OCI-LY1 (cell line): Measurements from ENCODE around the gene METRN.
"Not testable (repeated sequence)": the region's sequence is repeated elsewhere in the genome, so short reads cannot be mapped to it uniquely, and the experiment has no call there.

Experiments
- H2AFZ ChIP-seq: fragments of 200-600 bp; sonication (generic), shearing (Covaris generic); 2 replicates; pipeline ENCODE4 v1.6.0; 2014; ENCODE audit warnings: antibody characterized with exemption, mild to moderate bottlenecking, low read length
- H3F3A ChIP-seq: fragments of 200-600 bp; sonication (generic), shearing (Covaris generic); 2 replicates; pipeline ENCODE4 v1.6.0; 2014; ENCODE audit warnings: mild to moderate bottlenecking, antibody characterized with exemption, low read length, moderate library complexity; ENCODE audit not compliant: insufficient read depth
- H3K27ac ChIP-seq: fragments of 200-600 bp; sonication (generic); 2 replicates; pipeline ENCODE4 v1.5.1; 2014; ENCODE audit warnings: low read length, mixed run types, mild to moderate bottlenecking, low read depth; ENCODE audit not compliant: poor library complexity, severe bottlenecking
- H3K27me3 ChIP-seq: fragments of 200-600 bp; sonication (generic); 2 replicates; pipeline ENCODE4 v1.6.0; 2014; ENCODE audit warnings: antibody characterized with exemption, mild to moderate bottlenecking, low read length, moderate library complexity; ENCODE audit not compliant: insufficient read depth
- H3K36me3 ChIP-seq: fragments of 200-600 bp; sonication (generic); 2 replicates; pipeline ENCODE4 v1.6.1; 2014; ENCODE audit warnings: mild to moderate bottlenecking, antibody characterized with exemption, low read length, moderate library complexity, mixed read lengths; ENCODE audit not compliant: insufficient read depth
- H3K4me1 ChIP-seq: fragments of 200-600 bp; sonication (generic); 2 replicates; pipeline ENCODE4 v1.5.1; 2014; ENCODE audit warnings: mild to moderate bottlenecking, low read length, moderate library complexity; ENCODE audit not compliant: insufficient read depth, severe bottlenecking
- H3K4me2 ChIP-seq: fragments of 200-600 bp; sonication (generic), shearing (Covaris generic); 2 replicates; pipeline ENCODE4 v1.6.1; 2014; ENCODE audit warnings: low read length
- H3K4me3 ChIP-seq: fragments of 200-600 bp; sonication (generic); 2 replicates; pipeline ENCODE4 v1.5.1; 2014; ENCODE audit warnings: low read length, low read depth, mild to moderate bottlenecking, mixed read lengths; ENCODE audit not compliant: poor library complexity, severe bottlenecking
- H3K79me2 ChIP-seq: fragments of 200-600 bp; shearing (Covaris generic); 2 replicates; pipeline ENCODE4 v1.6.1; 2016; ENCODE audit warnings: mixed run types, low read length, mixed read lengths; ENCODE audit not compliant: insufficient read depth
- H3K9ac ChIP-seq: fragments of 200-600 bp; sonication (generic), shearing (Covaris generic); 2 replicates; pipeline ENCODE4 v1.6.1; 2014; ENCODE audit warnings: mild to moderate bottlenecking, low read length, mixed read lengths
- H3K9me2 ChIP-seq: fragments of 200-600 bp; sonication (generic), shearing (Covaris generic); 2 replicates; pipeline ENCODE4 v1.6.1; 2014; ENCODE audit warnings: low read depth, mild to moderate bottlenecking, low read length, mixed read lengths
- H3K9me3 ChIP-seq: fragments of 200-600 bp; shearing (Covaris generic); 2 replicates; pipeline ENCODE4 v1.6.1; 2014; ENCODE audit warnings: low read length, mixed read lengths
- H4K20me1 ChIP-seq: fragments of 200-600 bp; sonication (generic), shearing (Covaris generic); 2 replicates; pipeline ENCODE4 v1.6.0; 2016; ENCODE audit warnings: mild to moderate bottlenecking, low read length; ENCODE audit not compliant: insufficient read depth
- CTCF ChIP-seq: fragments of 200-600 bp; sonication (generic), shearing (Covaris generic); IDR thresholded peaks from 2 replicates; pipeline ENCODE4 v1.5.1; 2017; ENCODE audit warnings: mild to moderate bottlenecking, antibody characterized with exemption, low read length, moderate library complexity, mixed read lengths
- EZH2 ChIP-seq: fragments of 200-600 bp; sonication (generic), shearing (Covaris generic); IDR thresholded peaks from 2 replicates; pipeline ENCODE4 v1.8.0; 2017; ENCODE audit warnings: borderline replicate concordance, mixed run types, mild to moderate bottlenecking, antibody characterized with exemption, low read length, moderate library complexity, mixed read lengths

Gene METRN

GRCh38 chr16:750485-750884 is 35.6 kb downstream of the METRN start:
- no peak overlapping the region for H3K4me3 ChIP-seq
- H3K27ac ChIP-seq, result no peak overlapping the region
- H3K79me2 ChIP-seq, result no peaks in the 10 kb centered on the region
- peaks cover 5% of the 10 kb centered on the region for H3K27me3 ChIP-seq
- H3K9me3 ChIP-seq, result no peaks in the 10 kb centered on the region
- H3K4me1 ChIP-seq, result no peaks in the 10 kb centered on the region
- no peaks in the 10 kb centered on the region for H3K36me3 ChIP-seq
- H2AFZ ChIP-seq, result no peak overlapping the region
- no peaks in the 10 kb centered on the region for H3F3A ChIP-seq
- H3K9me2 ChIP-seq, result no peaks in the 10 kb centered on the region
- no peak overlapping the region for H3K4me2 ChIP-seq
- no peak for TF ChIP-seq CTCF
- no peak overlapping the region for H3K9ac ChIP-seq
- H4K20me1 ChIP-seq, result no peaks in the 10 kb centered on the region

- Histone ChIP-seq H3K9me2 (no peaks in the 10 kb centered on the region), H3K79me2 (no peaks in the 10 kb centered on the region), H2AFZ (no peak overlapping the region), H3K27me3 (peaks cover 6% of the 10 kb centered on the region), H3K4me3 (no peak overlapping the region), H3K4me1 (no peaks in the 10 kb centered on the region), H3K9ac (no peak overlapping the region), H4K20me1 (no peaks in the 10 kb centered on the region), H3K9me3 (no peaks in the 10 kb centered on the region), H3K27ac (no peak overlapping the region), H3K4me2 (no peak overlapping the region), H3K36me3 (no peaks in the 10 kb centered on the region; the same call in 1 of the 2 replicates), H3F3A (no peaks in the 10 kb centered on the region)
- TF ChIP-seq EZH2 (no peak), CTCF (no peak)
Measured at GRCh38 chr16:751152-752006, 36.5 kb downstream of the METRN start.

- H3K4me3 ChIP-seq, result no peak overlapping the region
Measured at GRCh38 chr16:752007-752312, 37.0 kb downstream of the METRN start.

GRCh38 chr16:754121-754607 is 39.2 kb downstream of the METRN start:
- H2AFZ ChIP-seq, H4K20me1 ChIP-seq, H3K9me2 ChIP-seq, H3K4me2 ChIP-seq, H3F3A ChIP-seq, H3K9me3 ChIP-seq, H3K4me3 ChIP-seq, H3K9ac ChIP-seq, H3K79me2 ChIP-seq, H3K36me3 ChIP-seq, H3K4me1 ChIP-seq, H3K27ac ChIP-seq: not testable (repeated sequence)
- peaks cover 11% of the 10 kb centered on the region for H3K27me3 ChIP-seq

More at GRCh38 chr16:752007-752312, 37.0 kb downstream of the METRN start:
- Histone ChIP-seq H2AFZ (no peak overlapping the region), H3K4me1 (no peaks in the 10 kb centered on the region), H3K9me2 (no peaks in the 10 kb centered on the region), H3K9me3 (no peaks in the 10 kb centered on the region), H3K27ac (no peak overlapping the region), H3K4me2 (no peak overlapping the region), H3K36me3 (no peaks in the 10 kb centered on the region; the same call in 1 of the 2 replicates), H3K27me3 (peaks cover 11% of the 10 kb centered on the region), H3K9ac (no peak overlapping the region), H4K20me1 (no peaks in the 10 kb centered on the region), H3K79me2 (no peaks in the 10 kb centered on the region), H3F3A (no peaks in the 10 kb centered on the region)
- no peak for TF ChIP-seq EZH2
- no peak for TF ChIP-seq CTCF
